ENCODE measurements around the gene FAM90A1.
A peak's percentile ranks its signal among the peaks of the same experiment; 100 is the strongest.
"Not testable (repeated sequence)": the region's sequence is repeated elsewhere in the genome, so short reads cannot be mapped to it uniquely, and the experiment has no call there.

The FAM90A1 gene

GRCh38 chr12:8226992-8227731 lies at the start of gene FAM90A1:
FAM90A1 (minus strand) TSS chr12:8227618; CDS start chr12:8224832, 2,786 bp downstream.
- DNase-seq (ENCODE audit: low spot score): not testable (repeated sequence)

GRCh38 chr12:8276397-8276796 lies 49.0 kb upstream of the FAM90A1 start:
- DNase-seq (ENCODE audit: low spot score): not testable (repeated sequence)

- not testable (repeated sequence) for DNase-seq (ENCODE audit: low spot score)
Observed at GRCh38 chr12:8266706-8267105, 39.3 kb upstream of the FAM90A1 start.

GRCh38 chr12:8264236-8264635 lies 36.8 kb upstream of the FAM90A1 start:
- not testable (repeated sequence) for DNase-seq (ENCODE audit: low spot score)

GRCh38 chr12:8261111-8261554 lies 33.7 kb upstream of the FAM90A1 start:
- DNase-seq (ENCODE audit: low spot score): peak; percentile 17

- not testable (repeated sequence) for DNase-seq (ENCODE audit: low spot score)
Observed at GRCh38 chr12:8256356-8256755, 28.9 kb upstream of the FAM90A1 start.

- DNase-seq (ENCODE audit: low spot score): not testable (repeated sequence)
Observed at GRCh38 chr12:8254705-8255104, 27.3 kb upstream of the FAM90A1 start.

GRCh38 chr12:8252056-8252818 lies 24.8 kb upstream of the FAM90A1 start:
- DNase-seq (ENCODE audit: low spot score): not testable (repeated sequence)

- DNase-seq (ENCODE audit: low spot score): not testable (repeated sequence)
Observed at GRCh38 chr12:8251616-8252015, 24.2 kb upstream of the FAM90A1 start.

GRCh38 chr12:8246941-8247535 lies 19.6 kb upstream of the FAM90A1 start:
- DNase-seq (ENCODE audit: low spot score): not testable (repeated sequence)

GRCh38 chr12:8243682-8244161 lies 16.3 kb upstream of the FAM90A1 start:
- DNase-seq (ENCODE audit: low spot score): not testable (repeated sequence)

- DNase-seq (ENCODE audit: low spot score): peak; percentile 93
Observed at GRCh38 chr12:8242880-8243681, 15.7 kb upstream of the FAM90A1 start.

GRCh38 chr12:8242622-8242879 lies 15.1 kb upstream of the FAM90A1 start:
- DNase-seq (ENCODE audit: low spot score): not testable (repeated sequence)

- DNase-seq (ENCODE audit: low spot score): peak; percentile 1
Observed at GRCh38 chr12:8241917-8242621, 14.7 kb upstream of the FAM90A1 start.

GRCh38 chr12:8240340-8241114 lies 13.1 kb upstream of the FAM90A1 start:
- DNase-seq (ENCODE audit: low spot score): not testable (repeated sequence)

GRCh38 chr12:8237031-8237430 lies 9.6 kb upstream of the FAM90A1 start:
- DNase-seq (ENCODE audit: low spot score): not testable (repeated sequence)

- DNase-seq (ENCODE audit: low spot score): not testable (repeated sequence)
Observed at GRCh38 chr12:8235316-8236157, 8.1 kb upstream of the FAM90A1 start.

GRCh38 chr12:8234746-8235145 lies 7.3 kb upstream of the FAM90A1 start:
- not testable (repeated sequence) for DNase-seq (ENCODE audit: low spot score)

- DNase-seq (ENCODE audit: low spot score): not testable (repeated sequence)
Observed at GRCh38 chr12:8233935-8234495, 6.6 kb upstream of the FAM90A1 start.

All from hematopoietic multipotent progenitor cell treated with erythropoietin and hydrocortisone succinate and interleukin-3 and kit ligand, for 15 days (in vitro differentiated cells).